Trophoblast cell (in vitro differentiated cells and primary cell): ENCODE measurements around the gene RPIA.
A peak's percentile ranks its signal among the peaks of the same experiment; 100 is the strongest.

Experiments used
- DNase-seq, 2 donors: peaks; one replicate each; pipeline ENCODE4 v3.0.0-alpha.2; 2016
- H2AFZ ChIP-seq: 2 replicates; pipeline ENCODE4 v1.6.1; 2013; ENCODE audit warnings: low read length, moderate library complexity, mild to moderate bottlenecking; ENCODE audit not compliant: insufficient read depth, poor library complexity
- H2AK5ac ChIP-seq: 2 replicates; pipeline ENCODE4 v1.6.1; 2013; ENCODE audit warnings: mild to moderate bottlenecking, low read length
- H2BK120ac ChIP-seq: 2 replicates; pipeline ENCODE4 v1.6.1; 2013; ENCODE audit warnings: low read length, mild to moderate bottlenecking, moderate library complexity; ENCODE audit not compliant: insufficient read depth, poor library complexity
- H2BK12ac ChIP-seq: 2 replicates; pipeline ENCODE4 v1.6.1; 2013; ENCODE audit warnings: mild to moderate bottlenecking, low read length, moderate library complexity
- H2BK5ac ChIP-seq: 2 replicates; pipeline ENCODE4 v1.6.1; 2013; ENCODE audit warnings: low read length, low read depth, moderate library complexity, mild to moderate bottlenecking; ENCODE audit not compliant: poor library complexity
- H3K14ac ChIP-seq: 2 replicates; pipeline ENCODE4 v1.6.1; 2013; ENCODE audit warnings: mild to moderate bottlenecking, low read length
- H3K18ac ChIP-seq: 2 replicates; pipeline ENCODE4 v1.6.1; 2013; ENCODE audit warnings: mild to moderate bottlenecking, low read length
- H3K23ac ChIP-seq: 2 replicates; pipeline ENCODE4 v1.6.1; 2013; ENCODE audit warnings: low read length
- H3K27ac ChIP-seq: 2 replicates; pipeline ENCODE4 v1.5.1; 2013; ENCODE audit warnings: low read depth, mild to moderate bottlenecking, inconsistent platforms, low read length, moderate library complexity
- H3K27me3 ChIP-seq: 2 replicates; pipeline ENCODE4 v1.6.1; 2013; ENCODE audit warnings: inconsistent platforms, mild to moderate bottlenecking, low read length, moderate library complexity; ENCODE audit not compliant: insufficient read depth
- H3K36me3 ChIP-seq, 2 experiments: 1 replicate in 1 of 2; 2 replicates in 1 of 2; pipeline ENCODE4 v1.6.1; 2013; ENCODE audit warnings: low read length in 2 of 2, mild to moderate bottlenecking in 2 of 2, moderate library complexity in 1 of 2; ENCODE audit not compliant: insufficient read depth in 2 of 2, control insufficient read depth in 1 of 2
- H3K4ac ChIP-seq: 2 replicates; pipeline ENCODE4 v1.6.1; 2013; ENCODE audit warnings: low read depth, mild to moderate bottlenecking, low read length, moderate library complexity
- H3K4me1 ChIP-seq, 2 experiments: 1 replicate in 1 of 2; 2 replicates in 1 of 2; pipeline ENCODE4 v1.6.1; 2013; ENCODE audit warnings: low read length in 2 of 2, mild to moderate bottlenecking in 2 of 2, moderate library complexity in 1 of 2; ENCODE audit not compliant: insufficient read depth in 2 of 2, control insufficient read depth in 1 of 2
- H3K4me2 ChIP-seq: 2 replicates; pipeline ENCODE4 v1.6.1; 2013; ENCODE audit warnings: inconsistent platforms, mild to moderate bottlenecking, low read length, moderate library complexity
- H3K4me3 ChIP-seq: 2 replicates; pipeline ENCODE4 v1.5.1; 2013; ENCODE audit warnings: mild to moderate bottlenecking, low read depth, low read length, inconsistent platforms
- H3K79me1 ChIP-seq: one replicate; pipeline ENCODE4 v1.6.1; 2013; ENCODE audit warnings: low read length
- H3K79me2 ChIP-seq: 2 replicates; pipeline ENCODE4 v1.6.1; 2013; ENCODE audit warnings: low read length, mild to moderate bottlenecking; ENCODE audit not compliant: control insufficient read depth, insufficient read depth, poor library complexity
- H3K9ac ChIP-seq: 2 replicates; pipeline ENCODE4 v1.6.1; 2013; ENCODE audit warnings: mild to moderate bottlenecking, low read length
- H3K9me3 ChIP-seq: 2 replicates; pipeline ENCODE4 v1.6.1; 2013; ENCODE audit warnings: low read depth, mild to moderate bottlenecking, control low read depth, inconsistent platforms, low read length; ENCODE audit not compliant: insufficient read depth
- H4K12ac ChIP-seq: 2 replicates; pipeline ENCODE4 v1.6.1; 2013; ENCODE audit warnings: low read depth, mild to moderate bottlenecking, low read length, moderate library complexity
- H4K8ac ChIP-seq: 2 replicates; pipeline ENCODE4 v1.6.1; 2013; ENCODE audit warnings: low read depth, mild to moderate bottlenecking, low read length, moderate library complexity
- H4K91ac ChIP-seq: one replicate; pipeline ENCODE4 v1.6.1; 2013; ENCODE audit warnings: low read depth, mild to moderate bottlenecking, low read length, moderate library complexity
- WGBS: extraction: QIAGEN DNeasy Blood & Tissue Kit; methylation state at CpG from one replicate; pipeline ENCODE4 v1.1.7; 2013; ENCODE audit warnings: missing lambda C conversion rate; ENCODE audit not compliant: insufficient read length, insufficient coverage; ENCODE audit errors: extremely low coverage; 5-methylcytosine and 5-hydroxymethylcytosine counted together

RPIA gene

GRCh38 chr2:88658881-88659537, 32.5 kb upstream of the RPIA start:
- no peak overlapping the region for H4K91ac ChIP-seq
- no peak overlapping the region for H2BK120ac ChIP-seq
- peak overlapping the region; percentile 26 for H4K8ac ChIP-seq
- H3K27ac ChIP-seq, result peak overlapping the region; percentile 22
- no peak overlapping the region for H2BK5ac ChIP-seq
- H3K79me2 ChIP-seq, result no peaks in the 10 kb centered on the region
- no peak overlapping the region for H3K18ac ChIP-seq
- peak overlapping the region; percentile 13 for H2AFZ ChIP-seq
- H3K9ac ChIP-seq, result no peak overlapping the region
- no peak overlapping the region for H2AK5ac ChIP-seq
- H3K14ac ChIP-seq, result no peak overlapping the region
- H2BK12ac ChIP-seq, result peak overlapping the region; percentile 10
- peak in 1 of 2 donors; percentile 82 for DNase-seq
- H3K9me3 ChIP-seq, result no peaks in the 10 kb centered on the region
- no peak overlapping the region for H3K4ac ChIP-seq
- H3K27me3 ChIP-seq, result no peaks in the 10 kb centered on the region
- H3K36me3 ChIP-seq, result no peaks in the 10 kb centered on the region
- no CpG with 5 or more reads among the region's 4 CpGs for WGBS
- H3K4me2 ChIP-seq, result no peak overlapping the region
- no peak overlapping the region for H4K12ac ChIP-seq
- H3K79me1 ChIP-seq, result peaks cover 3% of the 10 kb centered on the region
- peaks cover 2 to 3% of the 10 kb centered on the region in 2 experiments for H3K4me1 ChIP-seq
- no peak overlapping the region for H3K23ac ChIP-seq
- H3K4me3 ChIP-seq, result no peak overlapping the region

DNA sequence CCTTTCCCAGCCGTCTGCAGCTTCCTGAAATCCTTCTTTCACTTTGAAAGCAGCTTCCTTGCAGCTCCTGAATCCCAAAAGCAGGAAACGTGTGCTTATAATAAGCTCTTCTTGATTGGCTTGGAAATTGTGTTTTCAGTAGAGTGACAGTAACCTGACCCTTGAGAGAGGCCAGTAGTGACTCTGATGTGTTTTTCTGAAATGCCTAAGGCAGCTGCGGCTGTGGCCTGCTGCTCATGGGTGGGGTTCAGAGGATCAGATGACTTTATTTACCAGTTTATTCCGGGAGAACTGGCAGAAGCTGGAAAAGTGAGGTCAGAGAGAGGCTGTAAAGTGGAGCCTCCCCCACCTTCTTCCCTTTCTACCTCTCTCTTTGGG, 31.9 kb upstream of the RPIA start:
- no peak overlapping the region for H3K4me2 ChIP-seq
- H3K9me3 ChIP-seq, result no peaks in the 10 kb centered on the region
- no peak overlapping the region for H3K4ac ChIP-seq
- H3K9ac ChIP-seq, result no peak overlapping the region
- H2AFZ ChIP-seq, result peak overlapping the region; percentile 13
- no peak overlapping the region for H3K14ac ChIP-seq
- H3K23ac ChIP-seq, result no peak overlapping the region
- peak in 1 of 2 donors; percentile 40 for DNase-seq
- no peaks in the 10 kb centered on the region for H3K79me2 ChIP-seq
- peak overlapping the region; percentile 22 for H3K27ac ChIP-seq
- no peak overlapping the region for H3K18ac ChIP-seq
- H2BK120ac ChIP-seq, result no peak overlapping the region
- H2BK5ac ChIP-seq, result no peak overlapping the region
- peaks cover 2 to 3% of the 10 kb centered on the region in 2 experiments for H3K4me1 ChIP-seq
- H2BK12ac ChIP-seq, result no peak overlapping the region
- no peak overlapping the region for H4K8ac ChIP-seq
- H3K36me3 ChIP-seq, result no peaks in the 10 kb centered on the region
- no CpG with 5 or more reads among the region's 4 CpGs for WGBS
- no peak overlapping the region for H4K12ac ChIP-seq
- H3K27me3 ChIP-seq, result no peaks in the 10 kb centered on the region
- peaks cover 3% of the 10 kb centered on the region for H3K79me1 ChIP-seq
- H2AK5ac ChIP-seq, result no peak overlapping the region
- no peak overlapping the region for H3K4me3 ChIP-seq
- no peak overlapping the region for H4K91ac ChIP-seq

- H2BK12ac ChIP-seq, result no peak overlapping the region
- H3K23ac ChIP-seq, result no peak overlapping the region
- no peak overlapping the region for H4K8ac ChIP-seq
- no peak overlapping the region for H3K4me3 ChIP-seq
- H3K27ac ChIP-seq, result no peak overlapping the region
- H2BK5ac ChIP-seq, result no peak overlapping the region
- no peak overlapping the region for H4K91ac ChIP-seq
- no peaks in the 10 kb centered on the region for H3K9me3 ChIP-seq
- H3K18ac ChIP-seq, result no peak overlapping the region
- no peak for DNase-seq
- no peak overlapping the region for H4K12ac ChIP-seq
- H3K36me3 ChIP-seq, result no peaks in the 10 kb centered on the region
- H3K27me3 ChIP-seq, result no peaks in the 10 kb centered on the region
- no peak overlapping the region for H2AK5ac ChIP-seq
- H3K4me2 ChIP-seq, result no peak overlapping the region
- H3K4ac ChIP-seq, result no peak overlapping the region
- peaks cover 2 to 3% of the 10 kb centered on the region in 2 experiments for H3K4me1 ChIP-seq
- H3K79me2 ChIP-seq, result no peaks in the 10 kb centered on the region
- H2BK120ac ChIP-seq, result no peak overlapping the region
- no peak overlapping the region for H3K14ac ChIP-seq
- no peak overlapping the region for H2AFZ ChIP-seq
- no peak overlapping the region for H3K9ac ChIP-seq
- peaks cover 3% of the 10 kb centered on the region for H3K79me1 ChIP-seq
- WGBS, result no CpG with 5 or more reads among the region's 1 CpG
These were observed 30.9 kb upstream of the RPIA start for GRCh38 chr2:88660622-88661021.

DNA sequence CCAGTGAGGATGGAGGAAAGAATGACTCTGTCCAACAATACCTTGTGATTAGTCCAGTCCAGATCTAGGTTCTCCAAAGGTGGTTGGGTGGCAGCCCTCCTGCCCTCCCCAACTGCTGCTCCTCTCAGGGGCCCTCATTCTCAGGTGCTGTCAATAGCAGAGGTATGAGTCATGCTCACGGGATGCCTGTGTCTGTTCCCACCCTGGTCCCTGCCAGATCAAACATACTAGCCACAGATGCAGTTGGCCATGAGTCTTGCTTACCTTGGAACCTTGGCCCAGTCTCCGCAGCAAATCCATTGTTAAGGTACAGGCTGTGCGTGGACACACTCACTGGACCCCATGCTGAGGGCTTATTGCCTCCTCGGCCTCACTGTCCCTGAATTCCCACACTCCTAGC, 24.9 kb upstream of the RPIA start:
- Histone ChIP-seq H3K14ac (no peak overlapping the region), H2BK5ac (no peak overlapping the region), H4K12ac (no peak overlapping the region), H3K4me3 (no peak overlapping the region), H3K9me3 (no peaks in the 10 kb centered on the region), H3K23ac (no peak overlapping the region), H3K79me1 (no peaks in the 10 kb centered on the region), H3K4me1 (peaks cover 4 to 5% of the 10 kb centered on the region in 2 experiments), H3K4ac (no peak overlapping the region), H3K18ac (no peak overlapping the region), H4K91ac (no peak overlapping the region), H2AFZ (no peak overlapping the region), H4K8ac (no peak overlapping the region), H3K36me3 (no peaks in the 10 kb centered on the region), H3K79me2 (no peaks in the 10 kb centered on the region), H3K27me3 (no peaks in the 10 kb centered on the region), H2AK5ac (no peak overlapping the region), H3K4me2 (no peak overlapping the region), H3K9ac (no peak overlapping the region), H2BK120ac (no peak overlapping the region), H3K27ac (no peak overlapping the region), H2BK12ac (no peak overlapping the region)
- no CpG with 5 or more reads among the region's 4 CpGs for WGBS
- DNase-seq, result peak in 1 of 2 donors; percentile 33
